GM19324 (cell line): ENCODE data around the gene LSS.
"Not testable (repeated sequence)": the region's sequence is repeated elsewhere in the genome, so short reads cannot be mapped to it uniquely, and the experiment has no call there.

Experiments
- ATAC-seq: cut with Tn5 transposase; IDR thresholded peaks from one replicate; pipeline ENCODE4 v1.9.1; 2021; ENCODE audit warnings: mild to moderate bottlenecking, moderate library complexity; ENCODE audit not compliant: unreplicated experiment, low FRiP score

Gene LSS

DNA sequence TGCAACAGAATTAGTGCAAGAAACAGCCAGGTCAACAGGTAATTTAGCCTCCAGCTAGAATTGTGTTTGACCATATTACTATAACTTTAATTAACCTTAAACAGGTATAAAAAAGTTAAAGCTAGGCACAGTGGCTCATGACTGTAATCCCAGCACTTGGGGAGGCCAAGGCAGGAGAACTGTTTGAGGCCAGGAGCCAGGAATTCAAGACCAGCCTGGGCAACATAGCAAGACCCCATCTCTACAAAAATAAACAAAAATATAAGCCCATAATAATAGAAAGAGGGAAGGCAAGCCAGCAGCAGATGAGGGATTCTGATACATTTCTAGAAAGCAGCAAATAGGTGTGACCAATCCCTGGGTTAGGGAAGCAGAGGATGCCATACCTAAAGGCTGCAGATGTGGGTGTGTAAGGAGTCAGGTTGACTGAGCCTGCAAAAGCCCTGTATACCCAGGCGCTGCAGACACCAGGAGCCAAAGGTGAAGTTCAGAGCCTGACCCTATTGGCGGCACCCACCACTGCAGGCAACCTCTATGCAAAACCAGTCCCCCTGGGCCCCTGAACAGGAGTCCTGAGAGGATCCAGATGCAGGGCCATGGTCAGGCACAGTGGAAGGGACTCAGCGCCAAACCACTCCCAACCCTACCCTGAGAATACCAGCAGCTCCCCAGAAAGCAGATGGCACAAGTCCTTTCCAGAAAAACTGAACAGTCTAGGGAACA, 19.3 kb upstream of the LSS start:
- no peak for ATAC-seq

DNA sequence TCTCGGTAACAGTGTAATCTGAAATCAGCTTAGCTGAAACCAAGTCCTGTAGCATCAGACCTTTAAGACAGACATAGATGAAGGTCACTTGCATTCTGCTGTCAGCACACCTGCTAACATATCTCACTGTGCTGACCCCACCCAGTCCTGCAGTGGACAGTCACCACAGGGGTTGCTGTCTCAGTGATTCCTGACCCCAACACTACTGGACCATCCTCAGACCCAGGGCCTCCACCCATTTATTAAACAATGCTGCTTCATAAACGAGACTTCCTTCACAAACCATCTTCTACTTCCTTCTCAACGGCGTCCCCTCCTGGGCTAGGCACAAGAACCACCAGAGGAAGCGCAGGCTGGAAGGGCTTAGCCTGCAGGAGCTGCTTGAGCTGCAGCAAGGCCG, 17.8 kb upstream of the LSS start:
- no peak for ATAC-seq

DNA sequence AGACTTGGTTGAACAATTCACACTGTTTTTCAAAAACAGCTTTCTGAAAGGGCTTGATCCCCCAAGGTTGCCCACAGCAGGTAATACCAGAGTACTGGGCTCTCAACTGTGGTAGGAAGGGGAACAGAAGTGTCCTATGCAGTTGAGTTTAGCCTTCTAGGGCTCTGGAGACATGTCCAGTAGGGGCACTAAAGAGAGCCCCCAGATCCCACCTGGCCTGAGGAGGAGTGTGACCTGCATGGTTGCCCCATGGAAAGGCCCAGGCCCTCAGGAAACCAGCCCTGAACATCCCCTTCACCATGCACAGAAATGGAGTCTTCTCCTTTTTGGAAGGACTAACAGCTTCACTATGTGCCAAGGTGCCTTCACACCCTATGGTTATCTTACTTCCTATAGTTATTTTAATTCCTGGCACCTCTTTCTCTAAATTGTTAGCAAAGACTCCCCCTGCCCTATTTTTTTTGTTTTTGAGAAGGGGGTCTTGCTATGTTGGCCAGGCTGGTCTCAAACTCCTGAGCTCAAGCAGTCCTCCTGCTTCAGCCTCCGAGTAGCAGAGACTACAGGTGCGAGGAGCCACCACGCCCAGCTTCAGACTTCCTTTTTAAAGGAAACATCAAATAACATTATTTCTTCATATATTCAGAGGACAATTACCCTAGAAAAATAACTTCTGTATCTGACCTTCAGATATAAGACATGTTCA, 16.8 kb upstream of the LSS start:
- ATAC-seq, result no peak

DNA sequence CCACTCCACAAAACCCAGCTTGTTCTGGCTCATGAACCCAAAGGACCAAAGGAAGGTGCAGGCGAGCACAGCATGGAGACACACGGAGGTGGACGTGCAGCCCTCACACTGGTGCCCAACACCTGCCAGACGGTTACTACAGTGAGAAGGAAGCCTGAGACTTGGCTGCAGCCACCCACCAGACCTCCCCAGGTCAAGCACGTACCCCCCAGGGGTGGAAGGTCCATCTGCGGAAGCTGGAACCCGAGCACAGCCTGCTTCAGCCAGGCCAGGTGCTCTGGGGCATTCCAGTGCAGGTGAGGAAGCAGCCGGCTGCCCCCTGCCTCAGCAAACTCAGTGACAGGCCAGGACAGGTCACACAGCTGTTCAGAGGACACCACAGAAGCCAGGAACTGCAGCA, 16.0 kb upstream of the LSS start:
- no peak for ATAC-seq

DNA sequence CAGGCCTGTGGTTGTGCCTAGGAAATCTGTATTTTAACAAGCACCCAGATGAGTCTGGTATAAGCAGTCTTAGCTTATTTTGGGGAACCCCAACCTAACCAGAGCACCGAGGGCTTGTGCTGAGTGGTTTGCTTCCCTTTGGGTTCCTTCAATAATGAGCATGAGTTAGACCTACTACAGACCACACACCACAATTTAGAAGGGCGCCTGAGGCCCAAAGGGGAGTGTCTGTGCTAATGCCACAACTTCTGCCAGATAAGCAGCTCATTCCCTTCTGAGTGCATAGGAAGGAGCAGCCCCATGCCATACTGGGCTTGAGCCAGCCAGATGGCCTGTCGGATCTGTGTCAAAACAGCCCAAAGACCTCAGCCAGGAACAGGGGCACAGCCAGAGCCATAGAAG, 15.4 kb upstream of the LSS start:
- ATAC-seq, result no peak

DNA sequence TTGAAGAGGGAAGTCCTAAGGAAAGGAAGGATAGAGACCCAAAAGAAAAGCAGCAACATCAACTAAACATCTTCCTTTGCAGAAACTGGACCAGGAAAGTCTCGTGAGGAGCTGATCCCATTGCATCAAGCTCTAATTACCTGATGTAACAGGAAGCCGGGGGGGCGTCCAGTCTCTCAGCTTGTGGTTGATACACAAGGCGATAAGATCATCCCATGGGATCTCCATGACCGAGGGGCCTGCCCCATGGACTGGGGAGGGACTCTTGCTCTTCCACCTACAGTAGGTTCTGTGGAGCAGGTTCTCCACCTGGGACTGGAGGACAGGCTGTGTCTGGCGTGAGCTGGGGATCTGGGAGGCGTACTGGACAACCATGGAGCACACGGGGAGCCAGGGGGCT, 14.8 kb upstream of the LSS start:
- no peak for ATAC-seq

DNA sequence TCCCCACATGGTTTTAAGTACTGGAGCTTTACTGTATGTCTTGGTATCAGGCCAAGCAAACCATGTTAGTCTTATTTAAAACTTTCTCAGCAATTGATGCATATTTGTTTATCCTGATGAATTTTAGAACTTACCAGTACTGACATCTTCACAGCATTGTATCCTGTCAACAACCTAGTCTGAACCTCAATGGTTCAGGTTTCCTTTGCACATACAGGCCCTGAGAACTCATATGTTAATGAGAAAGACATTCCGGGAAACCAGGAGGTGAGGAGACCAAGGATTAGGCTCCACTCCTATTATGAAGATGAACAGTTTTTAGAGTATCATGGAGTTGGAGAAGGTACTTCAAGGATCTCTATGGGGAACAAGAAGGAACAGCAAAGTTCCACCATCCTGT, 13.0 kb upstream of the LSS start:
- not testable (repeated sequence) for ATAC-seq

DNA sequence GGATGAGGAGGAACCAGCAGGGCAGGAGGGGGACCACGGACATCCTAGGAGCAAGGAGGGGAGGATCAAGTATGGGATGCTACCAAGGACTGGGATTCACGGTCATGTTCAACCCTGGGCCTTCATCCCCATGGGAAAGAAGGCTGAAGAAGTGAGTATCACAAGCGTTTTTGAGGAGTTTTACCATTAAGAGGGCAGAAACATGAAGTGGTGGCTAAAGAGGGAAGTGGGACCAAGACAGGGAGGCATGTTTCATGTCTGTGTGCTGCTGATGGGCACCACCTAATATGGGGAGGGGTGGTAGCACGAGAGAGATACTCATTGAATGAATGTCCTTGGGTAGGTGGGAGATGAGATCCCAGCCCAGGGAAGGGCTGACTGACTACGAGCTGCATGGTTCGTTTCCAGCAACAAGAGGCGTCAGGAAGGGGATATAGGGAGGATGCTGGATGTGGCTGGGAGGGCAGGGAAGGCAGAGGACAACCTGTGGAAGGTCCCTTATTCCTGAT, 11.3 kb upstream of the LSS start:
- ATAC-seq, result no peak

DNA sequence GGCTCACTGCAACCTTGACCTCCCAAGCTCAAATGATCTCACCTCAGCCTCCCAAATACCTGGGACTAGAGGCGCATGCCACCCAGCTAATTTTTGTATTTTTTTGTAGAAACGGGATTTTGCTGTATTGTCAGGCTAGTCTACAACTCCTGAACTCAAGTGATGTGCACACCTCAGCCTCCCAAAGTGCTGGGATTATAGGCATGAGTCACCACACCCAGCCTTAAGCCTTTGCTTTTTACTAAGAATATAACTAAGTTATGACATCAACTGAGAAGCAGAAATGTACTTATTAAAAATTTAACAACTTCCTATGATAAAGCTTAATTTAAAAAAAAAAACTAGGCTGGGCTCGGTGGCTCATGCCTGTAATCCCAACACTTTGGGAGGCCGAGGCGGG, 8.9 kb upstream of the LSS start:
- ATAC-seq, result no peak

DNA sequence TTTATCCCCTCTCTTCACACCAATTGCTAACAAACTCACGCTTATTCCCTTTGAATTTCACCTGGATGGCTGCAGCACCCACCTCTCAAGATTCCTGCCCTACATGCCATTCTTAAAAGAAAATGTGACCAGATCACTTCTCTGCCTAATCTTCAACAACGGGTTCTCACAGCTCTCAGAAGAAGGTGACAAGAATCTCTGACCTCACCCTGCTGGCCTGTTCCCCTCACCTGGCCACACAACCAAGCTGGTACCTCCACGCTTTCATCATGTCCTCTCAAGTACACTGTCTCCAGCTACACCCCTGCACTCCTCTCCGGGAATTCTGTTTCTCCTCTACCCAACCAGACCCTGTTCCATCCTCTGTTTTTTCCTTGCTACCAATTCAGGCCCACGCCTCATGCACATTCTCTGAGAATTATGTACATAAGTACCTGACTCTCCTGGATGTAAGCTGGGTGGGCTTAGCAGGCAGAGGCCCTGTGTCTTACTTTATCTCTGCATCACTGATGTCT, 5.9 kb upstream of the LSS start:
- ATAC-seq, result no peak

DNA sequence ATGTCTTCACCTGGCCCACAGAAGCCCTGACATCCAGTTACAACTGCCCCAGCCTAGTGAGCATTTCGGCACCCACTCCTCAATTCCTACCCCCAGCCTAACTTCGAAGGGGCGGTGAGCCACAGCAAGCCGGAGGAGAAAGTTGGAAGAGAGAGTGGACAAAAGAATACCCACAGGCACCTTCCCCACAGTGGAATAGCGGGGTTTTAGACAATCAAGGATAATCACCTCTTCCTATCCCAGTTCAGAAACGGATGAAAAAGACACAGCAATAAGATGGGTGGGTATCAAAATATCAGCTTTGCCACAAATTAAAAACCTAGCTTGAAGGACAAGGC, 1.3 kb upstream of the LSS start:
- ATAC-seq, result no peak

DNA sequence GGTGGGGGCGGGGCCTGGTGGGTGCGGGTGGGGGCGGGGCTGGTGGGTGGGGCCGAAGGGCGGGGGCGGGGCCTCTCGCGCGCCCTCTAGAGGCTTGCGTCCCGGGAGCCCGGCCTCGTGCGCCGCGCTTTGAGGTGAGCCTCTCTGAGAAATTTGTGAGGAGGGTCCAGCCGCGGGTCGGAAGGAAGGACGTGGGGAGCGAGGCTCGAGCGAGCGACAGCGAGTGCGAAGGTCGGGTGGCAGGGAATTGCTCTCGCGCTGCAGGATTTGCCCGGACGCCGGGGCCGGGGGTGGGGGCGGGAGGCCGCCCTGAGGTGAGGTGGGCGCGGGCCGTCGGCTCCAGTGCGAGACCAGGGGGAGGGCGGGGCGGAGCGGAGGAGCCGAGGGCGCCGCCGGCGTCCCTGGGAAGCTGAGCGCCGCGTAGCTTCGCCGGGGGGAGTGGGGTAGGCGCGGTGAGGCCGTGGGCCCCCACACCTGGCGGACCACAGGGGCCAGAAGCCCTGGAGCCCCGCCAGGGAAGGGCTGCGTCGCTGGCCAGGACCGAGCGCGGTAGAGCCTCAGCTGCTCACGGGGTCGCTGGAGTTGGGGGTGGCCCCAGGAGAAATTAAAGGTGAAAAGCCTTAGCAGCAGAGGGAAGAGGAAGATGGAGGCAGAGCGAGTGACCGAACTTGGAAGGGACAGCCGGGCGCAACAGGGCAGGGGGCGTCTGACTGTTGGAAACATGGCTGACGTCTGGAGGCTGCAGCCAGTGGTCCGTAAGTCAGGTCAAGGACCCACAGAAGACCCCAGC, 754 bp upstream of the LSS start:
- ATAC-seq, result peak; percentile 31

DNA sequence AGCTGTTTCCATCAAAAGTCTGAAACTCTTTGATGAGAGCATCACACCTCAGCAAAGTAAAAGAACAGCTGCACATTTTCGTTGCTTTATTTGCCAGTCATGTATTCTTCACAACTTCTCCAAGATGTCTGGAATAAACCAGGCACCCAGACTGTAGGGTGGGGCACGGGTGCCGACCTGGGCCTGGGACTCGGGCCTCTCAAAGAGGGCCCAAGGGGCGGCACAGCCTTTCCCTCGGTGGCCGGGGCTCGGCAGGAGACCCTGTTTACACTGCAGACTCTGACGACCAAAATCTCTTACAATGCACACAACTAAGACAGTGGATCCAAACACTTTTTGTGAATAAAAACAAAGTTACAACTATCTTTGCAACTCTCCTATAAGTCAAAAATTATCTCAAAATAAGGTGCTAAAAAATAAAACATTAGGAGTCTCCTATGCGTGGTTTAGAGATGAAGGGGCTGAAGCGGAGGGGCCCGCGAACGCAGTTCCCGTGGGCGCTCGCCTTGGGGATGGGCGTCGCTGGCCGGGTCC, 696 bp downstream of the LSS start:
- ATAC-seq, result no peak

DNA sequence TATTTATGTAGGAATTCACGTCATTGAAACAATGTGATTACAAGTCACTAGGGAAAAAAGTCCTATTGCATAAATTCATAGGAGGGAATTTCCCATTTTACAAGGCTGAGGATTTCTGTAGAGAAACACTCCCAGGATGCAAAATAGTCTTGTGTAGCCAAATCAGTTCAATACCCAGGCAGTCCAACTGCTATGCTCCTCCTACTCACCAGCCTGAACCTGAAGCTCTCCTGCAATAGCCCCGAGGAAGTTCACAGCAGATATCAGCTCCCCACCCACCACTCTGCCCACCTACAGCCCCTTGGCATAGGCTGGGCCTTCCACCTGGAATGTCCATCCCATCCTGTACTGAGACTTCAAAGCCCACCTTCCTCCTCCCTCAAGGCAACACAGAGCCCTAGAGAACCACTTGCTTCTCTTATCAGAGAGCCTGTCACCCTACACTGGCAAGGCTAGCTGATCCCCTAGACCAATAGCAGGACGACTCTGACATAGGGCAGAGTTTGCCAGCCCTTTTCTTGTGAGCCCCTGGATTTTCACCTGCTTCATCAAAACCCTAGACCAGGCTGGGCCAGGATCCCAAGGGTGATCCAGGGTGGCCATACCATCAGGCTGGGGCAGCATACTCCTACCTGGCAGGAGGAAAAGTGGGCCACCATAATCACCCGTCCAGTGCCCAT, 1.5 kb downstream of the LSS start:
- ATAC-seq, result no peak

DNA sequence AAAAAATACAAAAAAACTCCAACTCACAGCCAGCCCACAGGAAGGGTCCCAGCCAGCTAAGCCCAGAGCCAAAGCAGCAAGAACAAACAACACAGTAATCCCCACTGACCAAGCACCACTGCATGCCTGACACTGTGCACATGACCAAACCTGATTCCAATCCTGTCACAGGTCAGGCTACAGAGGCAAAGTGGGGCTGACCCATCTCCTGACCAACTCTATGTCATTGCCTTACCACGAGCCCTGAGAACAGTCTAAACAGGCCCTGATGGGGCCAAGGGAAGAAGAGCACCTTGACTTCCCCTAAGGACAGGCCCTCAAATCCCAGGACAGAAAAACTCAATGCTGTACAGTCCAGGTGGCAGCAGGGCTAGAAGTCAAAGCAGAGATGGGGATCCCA, 2.4 kb downstream of the LSS start:
- no peak for ATAC-seq

DNA sequence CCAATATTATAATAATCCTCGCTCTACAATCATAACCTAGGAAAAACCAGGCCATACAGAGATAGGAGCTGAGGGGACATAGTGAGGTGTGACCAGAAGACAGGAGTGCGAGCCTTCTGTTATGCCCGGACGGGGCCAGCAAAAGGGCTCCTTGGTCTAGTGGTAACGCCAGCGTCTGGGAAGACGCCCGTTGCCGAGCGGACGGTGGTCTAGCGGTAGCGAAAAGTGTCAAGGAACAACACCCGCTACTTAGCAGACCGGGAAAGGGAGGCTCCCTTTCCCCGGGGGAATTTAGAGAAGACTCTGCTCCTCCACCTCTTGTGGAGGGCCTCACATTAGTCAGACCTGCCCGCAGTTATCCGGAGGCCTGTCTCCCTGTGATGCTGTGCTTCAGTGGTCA, 4.9 kb downstream of the LSS start:
- ATAC-seq, result not testable (repeated sequence)

DNA sequence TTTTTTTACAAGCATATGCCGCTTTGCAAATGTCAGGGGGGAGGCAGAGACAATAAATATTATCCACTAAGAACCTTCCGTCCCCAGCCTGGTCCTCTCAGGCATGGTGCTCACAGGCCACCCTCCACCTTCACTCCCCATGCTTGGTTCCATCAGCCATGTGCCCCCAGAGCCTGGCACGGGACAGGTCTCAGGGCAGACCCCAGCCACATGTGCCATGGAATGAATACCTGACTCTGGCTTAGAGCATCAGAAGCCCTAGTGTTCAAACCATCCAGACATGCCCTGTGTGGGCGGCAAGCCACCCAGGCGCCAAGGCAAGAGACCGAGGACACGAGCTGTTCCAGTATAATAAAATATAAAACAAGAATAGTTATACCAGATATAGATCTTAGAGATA, 5.4 kb downstream of the LSS start:
- no peak for ATAC-seq

DNA sequence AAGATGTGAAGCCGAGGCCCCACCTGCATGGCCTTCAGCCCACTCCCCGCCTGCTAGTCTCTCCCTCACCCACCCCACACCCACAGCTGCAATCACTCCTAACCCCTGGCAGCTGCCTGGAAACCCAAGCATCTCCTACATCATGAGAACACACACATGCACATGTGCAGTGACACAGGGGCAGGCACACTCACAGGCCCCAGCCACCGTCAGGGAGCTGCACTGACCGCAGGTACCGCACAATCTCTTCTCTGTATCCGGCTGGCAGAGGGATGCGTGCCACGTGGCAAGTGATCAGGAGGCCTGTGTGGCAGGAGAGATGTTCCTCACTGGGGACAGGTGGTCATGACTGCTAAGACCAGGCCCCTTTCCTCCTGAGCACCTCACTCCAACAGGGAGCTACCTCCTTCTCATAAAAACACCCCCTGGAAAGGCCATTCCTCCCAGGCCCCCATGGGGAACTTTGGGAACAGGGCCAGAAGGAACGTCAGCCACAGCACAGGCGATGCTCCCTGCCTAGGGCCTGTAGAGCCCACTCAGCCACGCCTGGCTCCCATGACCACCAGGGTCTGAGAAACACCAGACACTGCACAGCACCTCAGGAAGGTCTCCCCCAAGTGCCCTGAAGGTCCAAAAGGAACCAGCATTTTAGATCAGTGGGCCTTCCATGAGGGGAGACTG, 6.0 kb downstream of the LSS start:
- ATAC-seq, result no peak

DNA sequence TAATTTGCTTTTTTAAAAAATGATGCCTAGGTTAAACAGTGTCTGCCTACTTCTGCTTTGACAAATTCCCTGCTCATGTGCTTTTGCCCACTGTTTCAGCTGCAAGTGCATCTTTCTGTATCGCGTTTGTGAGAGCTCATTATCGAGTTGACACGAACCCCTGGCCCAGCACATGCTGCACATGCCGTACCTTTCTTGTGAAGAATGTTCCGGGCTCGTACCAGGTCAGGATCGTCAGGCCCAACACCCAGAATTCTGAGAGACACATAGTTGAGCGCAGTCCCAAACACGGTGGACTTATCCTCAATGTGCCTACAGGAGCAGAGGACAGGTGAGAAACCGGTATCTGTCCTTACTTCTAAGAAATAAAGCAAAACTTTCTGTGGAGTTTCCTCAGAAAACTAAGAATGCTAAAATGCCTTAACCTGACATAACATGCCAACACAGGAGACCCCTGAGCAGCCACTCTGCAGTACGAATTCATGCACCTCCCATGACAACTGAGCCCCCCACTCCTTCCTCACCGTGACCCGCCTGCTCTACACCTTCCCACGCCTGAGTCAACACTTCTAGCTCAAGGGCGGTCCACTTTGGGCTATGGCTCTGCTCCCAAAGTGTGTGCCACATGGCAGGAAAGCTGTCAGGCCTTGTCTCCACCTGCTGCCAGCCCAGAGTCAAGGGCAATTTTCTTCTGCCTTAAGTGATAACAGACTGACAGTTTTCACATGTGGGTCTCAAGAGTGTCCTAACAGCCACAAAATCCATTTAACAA, 6.7 kb downstream of the LSS start:
- no peak for ATAC-seq
